ENCODE data around the gene MAP2. TPM values are rescaled to one million over a fixed set of nuclear protein-coding genes. Genes with fewer than 3 reads are reported as not detected.

The MAP2 gene
- total and polyA plus RNA-seq, 2 of the 8 experiments (the other 6 are each of a cell fraction or from before 2014, with no cell fraction given), result 5.9 to 9.4 TPM

GRCh38 chr2:209529579-209529978, 105.7 kb downstream of the MAP2 start (continued):
- no peak for TF ChIP-seq HDAC2 (IDR thresholded peaks at IDR 0.05; ENCODE audit: borderline replicate concordance in 1 of 2, low read depth in 2 of 2, low read length in 2 of 2)
- no peak for TF ChIP-seq CHD1 (IDR thresholded peaks at IDR 0.05; ENCODE audit: low read depth, low read length)
- TF ChIP-seq SIN3A (conservative IDR thresholded peaks at IDR 0.05 in 1 of 2, IDR thresholded peaks at IDR 0.05 in 1 of 2; ENCODE audit: low read depth in 1 of 2, low read length in 2 of 2), result no peak
- TF ChIP-seq SP2 (IDR thresholded peaks at IDR 0.05; ENCODE audit: low read length), result no peak
- no peak for TF ChIP-seq SP1 (IDR thresholded peaks at IDR 0.05; ENCODE audit: low read depth, low read length)
- TF ChIP-seq RBBP5 (IDR thresholded peaks at IDR 0.05; ENCODE audit: borderline replicate concordance, low read depth, low read length), result no peak
- TF ChIP-seq RAD21 (IDR thresholded peaks at IDR 0.05 in 1 of 2, conservative IDR thresholded peaks at IDR 0.05 in 1 of 2; ENCODE audit: low read depth in 2 of 2, low read length in 2 of 2), result no peak

Measured in H1 (cell line).